ENCODE results near the gene GOLGA8K.
"Not testable (repeated sequence)": the region's sequence is repeated elsewhere in the genome, so short reads cannot be mapped to it uniquely, and the experiment has no call there.

Gene GOLGA8K

GRCh38 chr15:32356909-32357308 lies 46.2 kb downstream of the GOLGA8K start:
- H3K4me3 ChIP-seq (ENCODE audit: low read depth, low read length) = not testable (repeated sequence)

- H3K4me3 ChIP-seq (ENCODE audit: low read depth, low read length) = not testable (repeated sequence)
These were observed 50.3 kb downstream of the GOLGA8K start for GRCh38 chr15:32352748-32353147.

GRCh38 chr15:32350563-32351220 lies 52.4 kb downstream of the GOLGA8K start:
- not testable (repeated sequence) for H3K4me3 ChIP-seq (ENCODE audit: low read depth, low read length)

- not testable (repeated sequence) for H3K4me3 ChIP-seq (ENCODE audit: low read depth, low read length)
These were observed 56.1 kb downstream of the GOLGA8K start for GRCh38 chr15:32347037-32347436.

- not testable (repeated sequence) for H3K4me3 ChIP-seq (ENCODE audit: low read depth, low read length)
These were observed 57.0 kb downstream of the GOLGA8K start for GRCh38 chr15:32345978-32346547.

GRCh38 chr15:32343921-32344320 lies 59.2 kb downstream of the GOLGA8K start:
- H3K4me3 ChIP-seq (ENCODE audit: low read depth, low read length) = not testable (repeated sequence)
